HT-29 (cell line): Measurements from ENCODE around the gene MAGI2. TPM values are rescaled to one million over a fixed set of nuclear protein-coding genes. Genes with fewer than 3 reads are reported as not detected.

Source experiments
- DNase-seq: peaks from one replicate; pipeline ENCODE4 v3.0.0-alpha.2; 2015; ENCODE audit warnings: low spot score
- total RNA-seq: library from RNA; depleted of rRNA; stranded (reverse); fragments of >200 nt; shearing (Covaris generic); gene quantifications from 2 replicates; pipeline ENCODE4 v1.2.3, GENCODE V29; 2014

Gene MAGI2
- total RNA-seq, 1 experiment from 2014 or later = 0.23 TPM

DNA sequence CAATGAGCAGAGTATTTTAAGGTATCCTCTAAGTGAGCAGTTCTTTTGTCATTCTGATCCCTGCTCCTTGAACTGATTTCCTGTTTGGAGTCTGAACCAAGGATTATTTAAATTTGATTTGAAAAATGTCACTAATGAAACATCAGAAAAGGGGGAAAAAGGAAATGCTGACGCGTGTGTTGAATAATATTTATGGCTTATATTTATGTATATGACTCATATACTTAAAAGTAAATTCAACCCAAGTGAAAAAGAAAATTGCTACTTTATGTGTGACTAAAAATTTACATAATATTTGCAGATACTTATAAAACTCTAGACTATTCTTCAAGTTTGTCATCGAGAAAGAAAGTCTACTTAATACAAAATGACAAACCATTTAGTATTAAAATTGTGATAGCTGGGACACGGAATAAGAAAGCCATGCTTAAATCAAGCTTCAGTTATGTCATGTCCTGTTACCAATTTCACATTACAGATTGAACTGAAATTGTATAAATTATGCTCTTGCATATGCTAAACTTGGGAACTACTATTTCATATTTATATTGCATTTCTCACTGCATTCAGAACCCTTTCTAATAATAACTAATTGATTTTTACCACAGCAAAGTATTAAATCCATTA is 649.9 kb downstream of the MAGI2 start:
- DNase-seq = no peak

DNA sequence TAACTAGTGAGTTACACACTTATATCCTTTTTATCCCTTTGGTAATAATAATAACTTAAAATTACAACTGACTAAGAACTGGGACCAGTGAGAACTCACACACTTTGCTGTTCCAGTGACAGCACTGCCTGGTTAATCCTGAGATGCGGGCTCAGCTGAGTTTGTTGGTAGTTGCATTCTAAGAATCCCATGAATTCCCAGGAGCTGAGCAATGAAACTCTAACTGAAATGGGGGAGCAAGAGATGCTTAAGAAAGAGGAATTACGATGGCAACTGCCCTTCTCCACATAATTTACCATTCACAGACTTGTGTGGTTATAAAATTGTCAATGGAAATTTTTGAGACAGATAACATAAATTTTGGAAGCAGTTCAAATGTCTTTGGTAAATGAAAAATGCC is 659.4 kb downstream of the MAGI2 start:
- DNase-seq = no peak

DNA sequence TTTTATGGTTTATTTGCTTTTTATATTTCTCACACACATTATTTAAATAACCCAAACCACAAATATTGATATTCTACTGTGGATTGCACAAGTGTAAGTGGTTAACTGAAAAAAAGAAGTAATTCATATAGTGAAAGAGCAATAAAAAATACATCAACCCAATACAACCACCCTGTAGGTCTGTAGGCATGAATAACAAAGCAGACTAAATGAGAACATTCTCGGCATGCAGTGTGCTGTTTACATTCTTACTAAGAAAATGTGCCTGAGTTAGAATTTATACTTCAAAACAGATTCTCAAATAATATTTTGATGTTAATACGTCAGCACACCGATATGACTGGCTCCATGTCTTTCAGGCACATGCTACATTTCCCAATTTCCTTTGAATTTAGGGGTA is 660.8 kb downstream of the MAGI2 start:
- DNase-seq = no peak

DNA sequence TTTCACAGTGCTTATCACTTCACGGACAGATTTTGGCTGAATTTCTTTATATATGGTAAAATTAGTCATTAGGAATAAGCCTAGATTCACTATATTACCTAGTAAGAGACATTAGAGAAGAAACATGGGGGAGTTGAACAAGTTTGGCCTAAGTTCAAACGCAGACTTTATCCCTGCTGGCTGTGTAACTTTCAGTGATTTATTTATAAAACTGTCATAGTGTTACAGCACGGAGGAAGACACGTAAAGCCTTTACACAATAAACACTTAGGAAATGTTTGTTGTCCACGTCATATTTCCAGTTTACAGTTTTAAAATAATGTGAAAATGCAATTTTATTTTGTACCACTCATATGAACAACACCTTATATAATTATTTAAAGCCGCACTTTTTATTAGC is 661.5 kb downstream of the MAGI2 start:
- DNase-seq = no peak

DNA sequence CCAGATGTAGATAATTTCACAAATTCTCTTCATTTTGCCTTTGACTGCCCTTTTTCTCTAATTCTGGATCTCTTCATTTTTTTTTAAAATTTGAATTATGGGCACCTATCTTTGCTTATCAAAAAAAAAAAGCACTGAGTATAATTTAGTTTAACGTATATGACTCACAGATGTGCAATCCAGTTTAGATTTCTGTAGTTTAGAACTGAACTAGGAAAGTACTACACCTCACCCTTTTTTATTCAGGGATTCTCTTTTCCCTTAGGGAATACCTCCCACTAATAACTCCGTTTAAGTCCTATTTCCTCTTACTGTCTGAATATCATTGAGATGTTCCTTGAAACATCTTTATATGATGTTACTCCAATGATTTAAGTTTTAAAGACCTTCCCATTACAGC is 665.0 kb downstream of the MAGI2 start:
- no peak for DNase-seq

DNA sequence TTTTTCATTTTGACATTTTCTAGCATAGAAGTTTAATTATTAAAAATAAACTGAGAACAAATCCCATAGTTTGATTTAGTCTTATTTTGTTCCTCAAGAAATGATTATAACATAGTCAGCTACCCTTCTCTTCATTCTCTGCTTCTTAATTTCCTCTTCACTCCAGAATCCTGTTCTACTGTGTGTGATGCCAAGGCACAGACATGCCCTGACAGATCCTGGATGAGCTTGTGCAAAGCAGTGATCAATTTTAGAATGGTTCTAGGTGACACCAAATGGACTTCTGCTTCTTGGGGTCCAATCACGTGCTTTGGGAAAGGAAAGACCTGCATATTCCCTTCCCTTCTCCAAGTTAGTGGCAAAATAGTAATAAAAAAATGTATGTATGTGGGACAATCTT is 665.6 kb downstream of the MAGI2 start:
- DNase-seq = no peak

DNA sequence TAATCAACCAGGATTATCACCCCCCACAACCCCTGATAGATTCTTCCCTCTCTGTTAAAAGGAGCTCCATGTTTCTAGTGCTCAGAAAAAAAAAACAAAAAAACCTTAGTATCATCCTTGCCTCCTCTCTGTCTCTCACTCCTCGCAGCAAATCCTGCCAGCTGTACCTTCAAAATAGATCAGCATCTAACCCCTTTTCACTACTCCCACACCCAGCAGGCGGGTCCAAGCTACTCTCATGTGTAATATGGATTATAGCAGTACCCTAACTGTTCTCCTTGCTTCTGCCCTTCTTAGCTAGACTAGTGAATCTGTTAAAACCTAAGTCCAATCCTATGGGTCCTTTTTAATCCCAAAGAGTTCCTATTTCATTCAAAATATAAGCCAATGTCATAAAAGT is 667.4 kb downstream of the MAGI2 start:
- DNase-seq = no peak

DNA sequence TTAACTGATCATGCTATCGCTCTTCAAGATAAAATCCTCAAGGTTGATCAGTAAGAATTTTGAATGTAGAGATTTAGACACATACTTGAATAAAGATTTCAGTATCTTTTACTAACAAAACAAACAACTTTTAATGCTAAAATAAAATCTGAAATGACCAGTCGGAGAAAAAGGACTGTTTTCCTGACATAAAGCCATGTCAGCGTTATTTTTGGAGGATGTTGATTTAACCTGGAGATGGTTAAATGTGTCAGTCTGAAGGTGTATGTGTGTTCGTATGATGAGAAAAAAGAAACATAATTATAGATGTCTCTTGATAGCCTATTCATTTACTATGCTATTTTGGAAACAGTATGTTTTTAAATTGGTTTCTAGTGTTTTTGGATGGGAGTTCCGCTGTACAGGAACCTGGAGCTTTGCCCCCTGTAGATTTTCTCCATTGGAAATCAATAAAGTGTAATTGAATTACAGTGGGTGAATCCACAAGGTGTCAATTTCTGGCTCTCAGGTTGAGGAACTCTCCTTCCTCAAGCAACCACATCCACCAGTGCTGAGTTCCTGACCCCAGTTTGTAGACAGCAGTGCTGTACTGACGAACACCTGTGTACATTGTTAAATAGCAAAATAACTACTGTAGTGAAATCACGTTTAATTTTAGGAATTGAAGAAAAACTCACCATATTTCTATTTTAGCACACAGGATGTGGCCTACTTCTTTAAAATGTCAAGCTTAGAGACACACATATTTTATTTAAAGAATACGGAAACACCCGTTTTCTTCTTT is 670.1 kb downstream of the MAGI2 start:
- no peak for DNase-seq

DNA sequence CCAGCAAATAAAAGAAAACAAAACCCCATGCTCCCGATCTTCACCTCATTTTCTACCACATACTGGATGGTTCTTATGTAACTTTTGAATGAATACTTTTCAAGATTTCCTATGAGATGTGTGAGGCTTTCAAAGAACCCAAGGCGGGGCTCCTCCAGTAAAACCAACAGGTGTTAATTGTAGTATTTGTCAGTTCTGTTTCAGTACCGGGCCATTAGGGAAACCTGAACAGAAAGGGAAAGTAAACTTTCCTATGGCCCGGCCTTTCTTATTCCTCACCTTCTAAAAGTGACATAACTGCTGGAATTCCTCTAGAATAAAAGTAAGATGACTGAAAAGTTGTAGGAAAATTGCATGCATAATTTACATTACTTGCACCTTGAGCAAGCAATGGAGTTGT is 672.9 kb downstream of the MAGI2 start:
- no peak for DNase-seq

DNA sequence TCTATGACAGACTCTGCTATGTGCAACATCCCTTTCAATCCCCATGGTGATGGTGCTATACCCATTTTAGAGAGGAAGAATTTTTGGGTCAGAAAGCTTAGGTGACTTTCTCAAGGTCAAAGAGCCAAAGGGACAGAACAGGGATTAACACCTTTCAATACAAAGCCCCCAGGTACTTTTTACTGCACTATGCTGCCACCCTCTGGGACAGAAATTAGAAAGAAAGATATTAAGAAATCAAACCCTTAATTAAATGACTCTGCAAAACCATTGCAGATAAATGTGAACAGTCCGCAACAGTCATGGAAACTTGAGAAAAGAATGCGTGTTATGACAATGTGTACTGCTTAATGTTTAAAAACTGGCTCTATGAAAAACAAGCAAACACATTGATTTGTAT is 673.7 kb downstream of the MAGI2 start:
- DNase-seq = peak; percentile 45

DNA sequence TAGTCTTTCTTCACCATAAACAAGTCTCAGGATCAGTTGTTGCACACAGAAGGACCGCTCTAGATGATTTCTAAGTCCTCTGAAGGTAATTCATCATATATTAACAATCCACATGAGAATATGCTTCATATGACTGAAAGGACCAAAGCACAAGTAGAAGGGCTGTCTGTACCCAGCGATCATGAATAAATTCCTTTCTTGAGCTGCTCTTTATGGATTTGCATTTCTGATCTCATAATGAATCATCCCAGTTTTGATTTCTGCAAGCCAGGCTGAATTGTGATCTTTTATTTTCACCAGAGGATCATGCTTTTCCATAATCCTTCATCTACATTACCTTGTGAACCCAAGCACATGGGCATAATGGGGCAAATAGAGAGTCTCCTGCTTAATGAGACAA is 675.6 kb downstream of the MAGI2 start:
- DNase-seq = no peak

DNA sequence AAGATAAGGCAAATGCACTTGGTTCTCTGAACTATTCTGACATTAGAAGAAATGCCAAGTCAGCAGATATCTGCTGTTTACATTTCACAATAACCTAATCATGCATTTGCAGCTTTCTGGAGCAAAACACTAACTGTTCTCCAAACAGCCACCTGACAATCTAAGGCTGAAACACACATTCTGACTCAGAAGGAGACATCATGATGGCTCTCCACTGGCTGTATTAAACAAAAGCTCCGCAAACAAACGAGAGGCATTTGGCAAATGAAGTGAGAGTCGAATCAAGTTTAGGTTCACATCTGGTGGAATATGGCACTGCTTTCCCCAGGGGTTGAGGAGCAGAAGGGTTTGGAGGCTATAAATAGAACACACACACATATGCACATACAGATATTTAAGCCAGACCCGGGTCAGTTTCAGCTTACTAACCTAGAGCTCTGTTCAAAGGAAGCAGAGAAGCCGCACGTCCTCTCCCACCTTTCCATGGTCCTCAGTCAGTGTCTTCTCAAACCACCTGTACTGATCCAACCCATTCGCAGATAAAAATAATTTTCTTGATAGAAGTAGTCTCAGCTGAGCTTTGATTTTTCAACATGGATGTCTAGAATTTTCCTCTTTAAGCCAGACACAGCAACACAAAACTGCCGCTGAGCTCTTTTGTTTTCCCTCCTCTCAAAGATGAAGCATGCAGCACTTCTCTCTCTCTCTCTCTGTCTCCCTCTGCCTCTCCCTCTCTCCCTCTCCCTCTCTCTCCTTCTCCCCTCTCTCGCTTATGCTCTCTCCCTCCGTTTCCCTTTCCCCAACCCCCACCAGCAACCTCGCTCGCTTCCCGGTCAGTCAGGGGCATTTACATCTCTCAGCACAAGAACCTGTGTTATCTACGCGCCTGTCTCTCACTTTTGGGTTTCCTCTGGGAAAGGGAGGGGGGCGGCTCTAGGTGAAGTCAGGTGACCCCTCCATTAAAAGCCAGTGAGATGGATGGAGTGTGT is 682.8 kb downstream of the MAGI2 start:
- no peak for DNase-seq

DNA sequence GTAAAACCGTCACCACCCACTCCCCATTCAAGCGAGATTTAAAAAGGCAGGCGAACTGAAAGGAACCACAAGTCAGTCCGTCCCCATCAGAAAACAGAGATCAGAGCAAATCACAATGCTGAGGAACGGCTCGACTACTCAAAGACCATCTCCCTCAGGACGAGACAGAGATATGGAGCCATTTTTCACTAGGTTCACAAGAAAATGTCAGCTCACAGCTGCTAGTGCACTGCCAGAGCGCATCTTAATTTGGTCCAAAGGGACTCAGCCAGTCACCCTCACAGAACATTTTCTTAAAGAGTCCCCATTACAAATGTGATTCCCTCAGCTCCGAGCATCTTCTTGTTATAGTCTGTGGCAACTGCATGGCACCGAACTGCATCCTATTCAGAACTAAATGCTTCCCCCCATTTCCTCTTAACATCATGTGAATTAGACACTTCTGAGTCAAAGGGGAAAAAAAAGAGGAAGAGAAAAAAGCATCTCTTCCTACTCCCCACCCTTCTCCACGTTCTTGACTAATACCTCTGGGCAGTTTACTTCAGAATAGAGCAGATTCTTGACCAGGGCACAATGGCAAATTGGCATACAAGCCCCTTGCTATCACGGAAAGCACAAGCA is 683.9 kb downstream of the MAGI2 start:
- no peak for DNase-seq

DNA sequence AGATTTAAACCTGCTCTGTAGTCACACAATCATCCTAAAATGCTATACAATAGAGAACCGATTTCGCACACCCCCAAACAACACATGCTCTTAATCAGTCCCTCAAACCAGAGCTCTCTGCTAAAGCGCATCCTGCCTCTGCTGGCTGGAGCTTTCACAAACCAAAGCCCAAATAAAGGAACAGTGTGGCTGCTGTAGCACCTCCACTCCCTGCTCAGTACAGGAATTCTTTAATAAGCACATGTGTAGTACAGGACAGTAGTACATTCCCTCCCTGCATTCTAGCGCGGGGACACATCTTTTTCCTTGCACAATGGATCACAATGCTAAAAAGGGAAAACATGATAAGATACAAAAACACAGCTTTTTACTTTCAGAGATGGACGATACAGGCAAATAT is 684.6 kb downstream of the MAGI2 start:
- no peak for DNase-seq

DNA sequence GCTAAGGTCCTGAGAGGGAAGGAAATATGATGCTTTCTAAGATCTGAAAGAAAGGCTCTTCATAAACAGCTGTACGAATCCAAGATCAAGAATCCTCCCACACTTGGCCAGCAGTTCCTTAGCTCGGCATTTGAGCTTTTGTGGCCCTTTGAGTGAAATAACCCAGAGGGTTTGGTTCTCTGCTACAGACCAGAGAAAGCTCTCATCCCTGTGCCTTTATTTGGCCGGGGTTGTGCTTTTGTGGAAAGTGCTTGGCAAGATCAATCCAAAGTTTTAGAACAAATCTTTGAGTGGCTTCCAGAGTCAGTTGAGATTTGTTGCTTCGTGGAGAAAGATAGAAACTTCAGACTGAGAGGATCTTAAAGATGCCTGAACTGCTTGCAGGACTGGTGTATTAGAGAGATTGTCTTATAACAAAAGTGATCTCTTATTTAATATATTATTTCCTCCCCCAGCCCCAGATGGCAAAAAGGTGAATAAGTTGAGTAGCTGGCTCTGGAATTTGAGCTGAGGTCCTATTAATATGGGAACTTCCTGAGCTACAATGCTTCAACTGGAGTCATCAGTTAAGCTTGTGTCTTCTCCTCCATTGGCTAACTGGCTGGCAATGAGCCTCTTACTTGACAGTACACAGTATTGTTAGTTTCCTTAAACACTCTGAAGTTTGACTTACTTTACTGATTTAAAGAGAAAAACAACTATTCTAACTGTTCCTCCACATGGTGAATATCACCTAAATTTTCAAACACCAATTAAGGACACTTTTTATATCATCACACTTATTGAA is 687.3 kb downstream of the MAGI2 start:
- no peak for DNase-seq

DNA sequence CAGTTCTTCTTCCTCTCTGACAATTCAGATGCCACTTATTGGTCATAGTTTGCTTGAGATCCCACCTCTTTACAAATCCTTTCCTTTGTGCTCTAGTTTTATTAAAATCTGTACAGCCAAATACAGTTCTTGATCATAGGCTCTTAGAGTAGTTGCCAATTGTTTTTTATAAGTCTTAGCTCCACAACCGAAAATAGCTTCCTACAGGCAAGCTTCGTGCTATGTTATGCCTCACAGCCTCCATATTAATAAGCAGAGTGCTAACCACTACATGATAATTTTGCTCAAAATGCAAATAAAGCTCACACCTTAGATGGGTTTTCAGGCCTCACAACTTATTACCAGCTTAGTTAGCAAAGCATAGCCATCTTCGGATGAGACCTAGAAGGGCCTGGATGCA is 688.9 kb downstream of the MAGI2 start:
- DNase-seq = no peak

DNA sequence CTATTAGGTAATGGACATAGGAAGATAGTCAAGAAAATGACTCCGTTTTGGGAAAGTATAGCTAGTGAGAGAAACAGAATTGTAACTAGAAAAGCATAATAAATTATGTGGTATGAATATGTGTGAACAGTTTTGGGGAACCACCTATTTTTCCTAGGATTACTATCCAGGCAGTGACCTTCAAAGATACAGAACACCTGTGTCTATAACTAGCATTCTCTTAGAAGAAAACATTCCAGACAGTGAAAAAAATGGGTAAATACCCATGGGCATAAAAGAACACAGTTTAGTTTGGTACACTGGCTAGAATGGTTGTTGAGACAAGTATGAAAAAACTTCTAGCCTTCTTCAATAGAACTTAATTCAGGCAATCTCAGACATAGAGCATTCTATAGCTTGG is 690.8 kb downstream of the MAGI2 start:
- no peak for DNase-seq

DNA sequence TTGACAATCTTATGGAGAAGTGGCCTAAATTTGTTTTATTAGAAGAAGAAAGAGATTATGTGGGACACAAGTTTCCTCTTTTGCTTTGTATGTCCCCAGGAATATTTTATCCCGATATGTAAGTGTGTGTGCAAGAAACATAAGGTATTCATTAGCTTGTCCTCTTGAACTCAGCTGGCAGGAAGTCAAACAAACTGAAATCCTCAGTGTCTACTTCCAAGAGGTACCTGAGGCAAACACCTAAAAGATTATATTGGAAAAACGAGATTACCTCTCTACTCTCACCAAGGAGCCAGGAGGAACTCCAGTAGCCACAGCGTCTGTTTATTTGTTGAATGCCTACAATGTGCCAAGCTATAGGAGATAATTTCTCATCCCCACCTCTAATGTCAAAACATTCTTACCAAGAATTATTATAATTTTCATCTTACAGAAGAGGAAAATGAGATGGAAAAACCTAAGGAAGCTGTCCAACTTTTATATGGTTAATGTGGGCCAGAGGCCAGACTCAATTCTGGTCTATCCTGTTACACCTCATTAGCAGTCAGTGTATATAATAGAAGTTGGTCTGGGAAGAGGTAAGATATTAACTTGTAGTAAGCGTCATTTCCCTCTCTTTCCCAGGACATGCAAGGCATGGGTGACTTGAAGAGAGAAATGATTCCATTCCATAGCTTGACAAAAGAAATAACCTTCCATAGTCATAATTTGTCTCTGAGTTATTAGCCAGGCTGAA is 692.7 kb downstream of the MAGI2 start:
- DNase-seq = peak; percentile 71

DNA sequence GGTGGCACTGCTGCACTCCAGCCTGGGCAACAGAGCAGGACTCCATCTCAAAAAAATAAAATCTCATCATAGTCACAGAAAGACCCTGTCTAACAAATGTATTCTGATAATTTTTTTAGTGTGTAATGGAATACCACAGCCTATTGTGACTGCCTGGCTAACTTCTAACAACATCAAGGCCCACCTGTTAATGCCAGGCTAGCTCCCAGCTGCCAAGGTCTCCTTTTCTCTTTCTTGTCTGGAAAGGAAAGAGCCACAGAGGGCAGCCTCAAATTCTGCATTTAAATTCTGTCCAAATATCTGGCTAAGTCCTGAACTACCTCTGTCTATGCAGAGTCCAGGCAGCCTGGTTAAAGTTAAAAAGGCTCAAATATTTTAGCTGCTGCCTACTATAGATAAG is 700.9 kb downstream of the MAGI2 start:
- DNase-seq = no peak

DNA sequence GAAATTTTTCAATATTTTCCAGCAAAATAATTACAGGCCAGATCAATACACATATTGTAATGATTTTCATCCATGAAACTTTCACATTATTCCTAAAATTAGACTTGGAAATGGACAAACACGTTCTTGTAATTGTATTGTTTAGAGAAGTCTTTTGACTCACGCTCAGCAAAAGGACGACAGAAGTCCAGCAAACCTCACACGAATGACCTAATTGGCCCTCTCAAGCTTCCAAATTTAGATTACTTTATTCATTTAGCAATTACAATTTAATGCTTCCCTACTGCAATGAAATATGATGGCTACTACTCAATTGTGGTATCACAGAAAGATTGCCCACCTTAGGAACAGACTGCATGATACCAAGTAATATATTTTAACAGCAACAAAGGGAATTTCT is 702.2 kb downstream of the MAGI2 start:
- DNase-seq = no peak
